ENCODE data around the gene POU2F2.

The POU2F2 gene

DNA sequence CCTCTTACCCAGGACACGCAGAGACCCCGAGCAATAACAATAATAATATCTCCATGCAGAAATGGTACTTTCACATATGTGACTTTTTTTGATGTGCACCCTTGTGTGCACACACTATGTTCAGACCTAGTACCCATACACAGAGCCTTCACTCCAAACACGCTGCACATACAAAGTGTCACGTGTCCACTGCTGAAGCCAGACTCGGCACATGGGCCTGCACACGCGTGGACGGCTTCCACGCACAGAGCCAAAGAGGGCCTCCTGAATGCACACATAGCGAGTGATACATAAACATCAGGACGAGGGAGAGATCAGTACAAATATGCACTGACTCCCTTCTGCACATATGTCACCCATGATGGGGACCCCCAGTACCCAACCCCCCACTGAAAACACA lies 41.9 kb upstream of the POU2F2 start:
- Histone ChIP-seq H3K9ac (ENCODE audit: insufficient read length) (no peak overlapping the region), H3K36me3 (ENCODE audit: insufficient read depth, low read length) (no peaks in the 10 kb centered on the region), H3K9me3 (ENCODE audit: low read depth, low read length) (no peaks in the 10 kb centered on the region), H3K4me3 (no peak overlapping the region), H3K27ac (no peak overlapping the region)
- TF ChIP-seq EZH2 (IDR thresholded peaks at IDR 0.05) (no peak), POLR2AphosphoS5 (IDR thresholded peaks at IDR 0.05; ENCODE audit: borderline replicate concordance, low read depth, low read length) (no peak), FOXP2 (optimal IDR thresholded peaks at IDR 0.05; ENCODE audit: control extremely low read depth, extremely low read length, insufficient read depth) (no peak)
- no peak for DNase-seq (ENCODE audit: low read depth, low spot score)

DNA sequence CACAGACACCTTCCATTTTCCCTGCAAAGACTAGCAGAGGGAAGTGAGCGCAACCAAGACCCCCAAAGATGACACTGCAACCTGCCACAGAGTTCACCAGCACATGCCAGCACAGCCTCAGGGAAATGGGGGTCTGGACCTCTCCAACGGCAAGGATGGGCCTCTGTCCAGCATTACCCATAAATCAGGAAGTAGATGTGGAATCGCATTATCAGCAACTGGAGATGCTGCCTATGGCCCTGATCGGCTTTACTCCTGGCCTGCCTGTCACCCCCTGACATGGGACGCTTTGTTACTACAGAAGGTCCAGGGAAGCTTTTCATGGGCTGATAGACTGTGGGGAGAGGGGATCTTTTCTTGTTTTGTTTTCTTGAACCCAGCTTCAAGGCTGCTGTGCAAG lies 41.4 kb upstream of the POU2F2 start:
- Histone ChIP-seq H3K9me3 (ENCODE audit: low read depth, low read length) (no peaks in the 10 kb centered on the region), H3K36me3 (ENCODE audit: insufficient read depth, low read length) (no peaks in the 10 kb centered on the region), H3K4me3 (no peak overlapping the region), H3K9ac (ENCODE audit: insufficient read length) (no peak overlapping the region), H3K27ac (no peak overlapping the region)
- no peak for TF ChIP-seq POLR2AphosphoS5 (IDR thresholded peaks at IDR 0.05; ENCODE audit: borderline replicate concordance, low read depth, low read length)
- TF ChIP-seq EZH2 (IDR thresholded peaks at IDR 0.05) = no peak
- no peak for TF ChIP-seq FOXP2 (optimal IDR thresholded peaks at IDR 0.05; ENCODE audit: control extremely low read depth, extremely low read length, insufficient read depth)
- no peak for DNase-seq (ENCODE audit: low read depth, low spot score)

- Histone ChIP-seq H3K9ac (ENCODE audit: insufficient read length) (no peak overlapping the region), H3K9me3 (ENCODE audit: low read depth, low read length) (no peaks in the 10 kb centered on the region), H3K36me3 (ENCODE audit: insufficient read depth, low read length) (no peaks in the 10 kb centered on the region), H3K4me3 (no peak overlapping the region), H3K27ac (no peak overlapping the region)
- TF ChIP-seq POLR2AphosphoS5 (IDR thresholded peaks at IDR 0.05; ENCODE audit: borderline replicate concordance, low read depth, low read length) (no peak), EZH2 (IDR thresholded peaks at IDR 0.05) (no peak), FOXP2 (optimal IDR thresholded peaks at IDR 0.05; ENCODE audit: control extremely low read depth, extremely low read length, insufficient read depth) (no peak)
- DNase-seq (ENCODE audit: low read depth, low spot score) = no peak
These were observed 40.0 kb upstream of the POU2F2 start for GRCh38 chr19:42172261-42172660.

GRCh38 chr19:42170715-42171114 lies 38.5 kb upstream of the POU2F2 start:
- no peak overlapping the region for H3K9ac ChIP-seq (ENCODE audit: insufficient read length)
- no peak for TF ChIP-seq FOXP2 (optimal IDR thresholded peaks at IDR 0.05; ENCODE audit: control extremely low read depth, extremely low read length, insufficient read depth)

DNA sequence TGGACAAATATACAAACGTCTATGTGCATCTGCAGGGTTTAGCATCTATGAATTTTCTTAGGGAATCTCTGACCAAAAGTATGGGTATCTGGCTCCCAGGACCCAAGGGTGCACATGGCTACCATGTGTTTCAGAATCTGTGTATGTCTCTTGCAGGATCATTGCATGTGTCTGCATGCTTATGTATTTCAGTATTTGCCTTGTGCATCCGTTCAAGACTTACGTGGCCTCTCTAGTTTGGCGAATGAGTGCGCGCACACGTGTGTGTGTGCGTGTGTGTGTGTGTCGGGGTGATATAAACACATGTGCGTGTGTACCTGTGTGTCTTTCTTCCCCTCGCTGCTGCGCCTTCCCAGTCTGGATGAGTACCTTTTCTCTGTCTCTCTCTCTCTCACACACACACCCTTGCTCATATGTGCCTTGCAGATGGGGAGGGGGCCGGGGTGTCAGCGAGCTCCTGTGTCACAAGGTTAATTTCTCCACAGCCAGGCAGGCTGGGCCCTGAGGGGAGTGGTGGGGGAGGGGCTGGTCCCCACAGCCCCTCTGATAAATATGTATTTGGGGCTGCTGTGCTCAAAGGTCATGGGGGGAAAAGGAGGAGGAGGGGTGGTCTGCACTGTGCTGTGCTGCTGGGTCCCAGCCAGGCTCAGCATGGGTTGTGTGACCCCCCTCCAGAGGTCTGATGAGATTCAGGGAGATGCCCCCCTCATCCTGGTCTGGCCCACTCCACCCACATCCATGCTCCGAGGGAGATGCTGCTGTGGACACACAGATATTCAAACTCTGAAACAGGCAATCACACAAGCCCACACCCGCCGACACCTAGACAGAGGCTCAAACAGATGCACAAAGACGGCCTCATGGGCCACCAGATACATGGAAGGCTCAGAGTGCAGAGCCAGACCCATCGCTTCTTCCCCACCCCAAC lies 37.5 kb upstream of the POU2F2 start:
- H3K9ac ChIP-seq (ENCODE audit: insufficient read length) = no peak overlapping the region

More at GRCh38 chr19:42170715-42171114, 38.5 kb upstream of the POU2F2 start:
- Histone ChIP-seq H3K9me3 (ENCODE audit: low read depth, low read length) (no peaks in the 10 kb centered on the region), H3K27ac (no peak overlapping the region), H3K36me3 (ENCODE audit: insufficient read depth, low read length) (no peaks in the 10 kb centered on the region), H3K4me3 (no peak overlapping the region)
- no peak for DNase-seq (ENCODE audit: low read depth, low spot score)

DNA sequence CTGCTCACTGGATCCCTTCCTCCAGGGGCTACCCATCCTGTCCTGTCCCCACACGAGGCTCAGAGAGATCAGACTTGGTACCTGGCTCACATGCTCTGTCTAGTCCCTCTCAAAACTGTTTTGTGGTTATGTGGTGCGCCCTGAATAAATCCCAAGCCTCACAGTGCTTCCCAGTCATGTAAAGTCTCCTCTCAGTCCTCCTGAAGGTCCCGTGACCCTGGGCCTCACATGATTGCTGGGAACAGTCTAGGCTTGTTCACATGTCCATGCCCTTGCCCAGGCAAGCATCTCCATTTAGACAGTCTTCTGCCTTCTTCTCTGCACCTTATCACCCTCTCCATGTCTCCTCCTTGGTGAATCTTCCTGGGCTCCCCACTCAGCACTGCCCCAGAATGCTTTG lies 36.0 kb upstream of the POU2F2 start:
- no peak overlapping the region for H3K27ac ChIP-seq
- H3K9ac ChIP-seq (ENCODE audit: insufficient read length) = no peak overlapping the region
- no peaks in the 10 kb centered on the region for H3K9me3 ChIP-seq (ENCODE audit: low read depth, low read length)
- H3K4me3 ChIP-seq = no peak overlapping the region
- no peak for DNase-seq (ENCODE audit: low read depth, low spot score)
- TF ChIP-seq EZH2 (IDR thresholded peaks at IDR 0.05) = no peak
- no peak for TF ChIP-seq POLR2AphosphoS5 (IDR thresholded peaks at IDR 0.05; ENCODE audit: borderline replicate concordance, low read depth, low read length)
- TF ChIP-seq FOXP2 (optimal IDR thresholded peaks at IDR 0.05; ENCODE audit: control extremely low read depth, extremely low read length, insufficient read depth) = no peak
- no peaks in the 10 kb centered on the region for H3K36me3 ChIP-seq (ENCODE audit: insufficient read depth, low read length)

More for the DNA sequence above, 37.5 kb upstream of the POU2F2 start:
- TF ChIP-seq EZH2 (IDR thresholded peaks at IDR 0.05) = no peak
- TF ChIP-seq FOXP2 (optimal IDR thresholded peaks at IDR 0.05; ENCODE audit: control extremely low read depth, extremely low read length, insufficient read depth) = no peak
- no peak for TF ChIP-seq POLR2AphosphoS5 (IDR thresholded peaks at IDR 0.05; ENCODE audit: borderline replicate concordance, low read depth, low read length)
- Histone ChIP-seq H3K4me3 (no peak overlapping the region), H3K27ac (no peak overlapping the region), H3K36me3 (ENCODE audit: insufficient read depth, low read length) (no peaks in the 10 kb centered on the region), H3K9me3 (ENCODE audit: low read depth, low read length) (no peaks in the 10 kb centered on the region)
- DNase-seq (ENCODE audit: low read depth, low spot score) = no peak

DNA sequence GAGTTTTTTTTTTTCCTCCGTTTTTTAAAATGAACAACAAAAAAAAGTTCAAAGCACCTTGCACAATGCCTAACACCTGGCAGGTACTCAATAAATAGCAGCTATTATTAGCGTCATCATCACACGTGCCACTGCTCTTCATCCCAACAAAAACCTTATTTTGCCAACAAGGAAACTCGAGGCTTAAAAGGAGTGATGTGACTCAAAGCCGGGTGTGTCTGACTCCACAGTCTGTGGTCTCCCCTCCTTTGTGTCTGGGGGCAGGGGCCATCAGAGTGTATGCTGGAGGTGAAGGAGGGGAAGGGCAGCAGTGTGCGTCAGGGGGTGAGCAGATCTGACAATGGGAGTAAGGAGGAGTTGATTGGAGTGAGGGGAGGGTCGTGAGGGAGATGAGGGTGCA lies 34.1 kb upstream of the POU2F2 start:
- Histone ChIP-seq H3K9me3 (ENCODE audit: low read depth, low read length) (no peaks in the 10 kb centered on the region), H3K36me3 (ENCODE audit: insufficient read depth, low read length) (no peaks in the 10 kb centered on the region), H3K4me3 (no peak overlapping the region), H3K9ac (ENCODE audit: insufficient read length) (no peak overlapping the region), H3K27ac (no peak overlapping the region)
- TF ChIP-seq EZH2 (IDR thresholded peaks at IDR 0.05) (no peak), FOXP2 (optimal IDR thresholded peaks at IDR 0.05; ENCODE audit: control extremely low read depth, extremely low read length, insufficient read depth) (no peak), POLR2AphosphoS5 (IDR thresholded peaks at IDR 0.05; ENCODE audit: borderline replicate concordance, low read depth, low read length) (no peak)
- no peak for DNase-seq (ENCODE audit: low read depth, low spot score)

DNA sequence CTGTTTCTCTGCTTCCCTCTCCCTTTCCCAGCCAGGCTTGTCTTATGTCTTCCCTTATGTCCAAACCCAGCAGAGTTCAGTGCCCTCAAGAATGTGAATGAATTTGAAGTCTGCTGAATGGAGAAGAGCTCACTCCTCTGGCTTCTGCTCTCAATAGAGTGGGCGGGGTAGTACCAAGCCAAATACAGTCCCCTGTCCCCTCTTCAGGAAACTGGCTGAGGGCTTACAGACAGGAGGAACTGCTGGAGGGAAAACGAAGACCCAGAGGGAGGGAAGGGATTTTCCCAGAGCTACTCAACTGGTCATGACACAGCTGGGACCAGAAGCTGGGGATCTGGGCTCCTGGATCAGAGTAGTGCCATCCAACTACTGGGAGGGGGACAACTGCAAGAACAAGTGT lies 32.9 kb upstream of the POU2F2 start:
- no peak overlapping the region for H3K27ac ChIP-seq
- H3K9me3 ChIP-seq (ENCODE audit: low read depth, low read length) = no peaks in the 10 kb centered on the region
- TF ChIP-seq EZH2 (IDR thresholded peaks at IDR 0.05) (no peak), POLR2AphosphoS5 (IDR thresholded peaks at IDR 0.05; ENCODE audit: borderline replicate concordance, low read depth, low read length) (no peak), FOXP2 (optimal IDR thresholded peaks at IDR 0.05; ENCODE audit: control extremely low read depth, extremely low read length, insufficient read depth) (no peak)
- H3K9ac ChIP-seq (ENCODE audit: insufficient read length) = no peak overlapping the region
- no peaks in the 10 kb centered on the region for H3K36me3 ChIP-seq (ENCODE audit: insufficient read depth, low read length)
- no peak for DNase-seq (ENCODE audit: low read depth, low spot score)
- H3K4me3 ChIP-seq = no peak overlapping the region
